Endothelial cell of umbilical vein (primary cell): ENCODE data around the gene TOR1AIP1. TPM values are rescaled to one million over a fixed set of nuclear protein-coding genes. Genes with fewer than 3 reads are reported as not detected.

Source experiments
- BruUV-seq: library from RNA; stranded (reverse); fragments of 400-500 nt; replicated peaks from 2 replicates; lab custom pipeline; 2021; lab: Mats Ljungman, UMichigan
- CTCF ChIA-PET: fragments of 300-600, 350-600 bp; sonication (Branson Sonifier 250); formaldehyde crosslinking; loops from one replicate; lab custom pipeline; 2021; ENCODE audit warnings: antibody characterized with exemption, inconsistent platforms; lab: Charles Lee
- POLR2A ChIA-PET: fragments of 300-600, 350-600 bp; sonication (Branson Sonifier 250); formaldehyde crosslinking; loops from one replicate; lab custom pipeline; 2021; ENCODE audit warnings: antibody characterized with exemption, inconsistent platforms; lab: Charles Lee
- DNase-seq: peaks from one replicate; pipeline ENCODE4 v3.0.0-alpha.2; 2011; ENCODE audit warnings: low read depth, low spot score
- FAIRE-seq: peaks from 2 replicates; lab custom pipeline; 2011; peaks lifted over from hg19 to GRCh38; lab: Jason Lieb, UNC
- H2AFZ ChIP-seq: 2 replicates; pipeline ENCODE4 v1.6.0; 2012; ENCODE audit warnings: low read depth, low read length, control low read depth, inconsistent platforms
- H3K27ac ChIP-seq: 2 replicates; pipeline ENCODE4 v1.5.1; 2011; ENCODE audit warnings: low read depth, mild to moderate bottlenecking, control low read depth, low read length, moderate library complexity; ENCODE audit not compliant: insufficient read depth
- H3K27me3 ChIP-seq, 2 experiments: 2 replicates each; pipeline versions ENCODE4 v1.6.0 to v1.6.1; 2011; ENCODE audit warnings: low read length in 2 of 2, mixed read lengths in 1 of 2; ENCODE audit not compliant: control insufficient read depth in 2 of 2, insufficient read depth in 2 of 2
- H3K36me3 ChIP-seq, 2 experiments: 2 replicates in 1 of 2; 3 replicates in 1 of 2; pipeline ENCODE4 v1.5.1; 2011; ENCODE audit warnings: low read length in 2 of 2, mild to moderate bottlenecking in 1 of 2, moderate library complexity in 1 of 2; ENCODE audit not compliant: control insufficient read depth in 2 of 2, insufficient read depth in 2 of 2; ENCODE audit errors: extremely low read depth in 1 of 2
- H3K4me1 ChIP-seq: 3 replicates; pipeline ENCODE4 v1.5.1; 2011; ENCODE audit warnings: mild to moderate bottlenecking, low read length; ENCODE audit not compliant: control insufficient read depth, insufficient read depth; ENCODE audit errors: extremely low read depth
- H3K4me2 ChIP-seq: 2 replicates; pipeline ENCODE4 v1.6.1; 2011; ENCODE audit warnings: low read length, control low read depth, mixed read lengths; ENCODE audit not compliant: insufficient read depth
- H3K4me3 ChIP-seq, 3 experiments: fragments of 200-600 bp in 1 of 3; sonication (generic), shearing (Covaris generic) in 1 of 3; replicated peaks in 1 of 3; 2 replicates each; pipeline ENCODE4 v1.5.1; 2011 to 2016; ENCODE audit warnings: control low read depth in 3 of 3, low read length in 3 of 3, mild to moderate bottlenecking in 2 of 3, inconsistent platforms in 1 of 3, low read depth in 1 of 3, moderate library complexity in 1 of 3; ENCODE audit not compliant: insufficient read depth in 1 of 3
- H3K79me2 ChIP-seq: 2 replicates; pipeline ENCODE4 v1.6.0; 2012; ENCODE audit warnings: low read length, inconsistent platforms; ENCODE audit not compliant: control insufficient read depth, insufficient read depth
- H3K9ac ChIP-seq: replicated peaks from 2 replicates; pipeline ENCODE3; 2011; ENCODE audit warnings: low read length, control low read depth; ENCODE audit not compliant: insufficient read depth; ENCODE audit errors: extremely low read depth
- H3K9me1 ChIP-seq: replicated peaks from 3 replicates; pipeline ENCODE4 v1.6.0; 2011; ENCODE audit warnings: mild to moderate bottlenecking, low read length; ENCODE audit not compliant: control insufficient read depth, insufficient read depth; ENCODE audit errors: extremely low read depth
- H3K9me3 ChIP-seq: replicated peaks from 2 replicates; pipeline ENCODE4 v1.5.1; 2012; ENCODE audit warnings: low read length, inconsistent platforms; ENCODE audit not compliant: control insufficient read depth, insufficient read depth
- H4K20me1 ChIP-seq: replicated peaks from 2 replicates; pipeline ENCODE3; 2011; ENCODE audit warnings: mild to moderate bottlenecking, low read length; ENCODE audit not compliant: control insufficient read depth, insufficient read depth; ENCODE audit errors: extremely low read depth
- CTCF ChIP-seq, 2 donors: IDR thresholded peaks; 1 replicate in 1 of 2; 2 replicates in 1 of 2; pipeline ENCODE4 v1.5.1; 2011; ENCODE audit warnings: low read length in 2 of 2, mild to moderate bottlenecking in 2 of 2, moderate library complexity in 2 of 2, control low read depth in 1 of 2, inconsistent platforms in 1 of 2, low read depth in 1 of 2; ENCODE audit not compliant: insufficient read depth in 1 of 2; ENCODE audit errors: extremely low read depth in 1 of 2
- EZH2 ChIP-seq: IDR thresholded peaks from 2 replicates; pipeline ENCODE4 v1.6.1; 2012; ENCODE audit warnings: borderline replicate concordance, low read depth, mild to moderate bottlenecking, moderate library complexity, low read length, inconsistent platforms; ENCODE audit not compliant: severe bottlenecking
- FOS ChIP-seq: IDR thresholded peaks from 2 replicates; pipeline ENCODE4 v1.6.1; 2011; ENCODE audit warnings: mild to moderate bottlenecking, low read length, moderate library complexity, borderline replicate concordance; ENCODE audit not compliant: insufficient read depth
- GATA2 ChIP-seq: IDR thresholded peaks from 2 replicates; pipeline ENCODE4 v1.7.0; 2011; ENCODE audit warnings: low read depth, mild to moderate bottlenecking, moderate library complexity, mixed read lengths, low read length; ENCODE audit not compliant: insufficient read length, insufficient read depth
- JUN ChIP-seq: IDR thresholded peaks from 2 replicates; pipeline ENCODE4 v1.6.1; 2011; ENCODE audit warnings: borderline replicate concordance, low read depth; ENCODE audit not compliant: insufficient read length, insufficient read depth
- MAX ChIP-seq: IDR thresholded peaks from 2 replicates; pipeline ENCODE4 v1.6.1; 2011; ENCODE audit not compliant: insufficient read depth, insufficient read length
- MYC ChIP-seq: IDR thresholded peaks from one replicate; pipeline ENCODE4 v1.6.1; 2011; ENCODE audit warnings: mild to moderate bottlenecking, low read depth, low read length
- POLR2A ChIP-seq: IDR thresholded peaks from 2 replicates; pipeline ENCODE4 v1.6.1; 2012; ENCODE audit warnings: low read depth, mild to moderate bottlenecking, control low read depth, low read length
- POLR2AphosphoS5 ChIP-seq: IDR thresholded peaks from 2 replicates; pipeline ENCODE4 v1.6.1; 2012; ENCODE audit warnings: low read depth, mild to moderate bottlenecking, control low read depth, low read length, moderate library complexity; ENCODE audit not compliant: insufficient read depth
- dilution Hi-C: fragments of 300-500 bp; cut with MboI; formaldehyde crosslinking; loops from one replicate; pipeline ENCODE4 v1.15.0; 2019; ENCODE audit warnings: low sequenced_read_pairs; ENCODE audit not compliant: extremely low pct_ligation_motif_present
- intact Hi-C: fragments of 100-400 bp; cut with micrococcal nuclease; formaldehyde crosslinking; loops from one replicate; pipeline ENCODE4 v1.10.0; 2022
- polyA plus RNA-seq, 4 experiments: library from polyadenylated mRNA; depleted of rRNA in 3 of 4; stranded (reverse) in 3 of 4; unstranded in 1 of 4; fragments of >200 nt; gene quantifications; 2 replicates each; pipeline versions ENCODE4 v1.2.1 to v1.2.3, GENCODE V29; 2011 to 2012; ENCODE audit warnings: missing spikeins in 1 of 4
- total RNA-seq: library from RNA; stranded (reverse); gene quantifications from 2 replicates; pipeline ENCODE4 v1.2.3, GENCODE V29; 2021

Gene TOR1AIP1
- total and polyA plus RNA-seq, 2 donors (not counting 3 experiments of a cell fraction or from before 2014, with no cell fraction given) = 12.0 to 28.8 TPM

- ChIA-PET CTCF (interaction anchor here (0.7 to 1.5 kb wide), 10 partner anchors 14 to 214 kb away, joined by 3 to 6 read pairs (median 4); no protein-coding TSS in a partner anchor), POLR2A (interaction anchor here (0.5 to 1.0 kb wide), 3 partner anchors 72 to 399 kb away, joined by 3 to 5 read pairs (median 4); partner anchors contain the start of gene QSOX1)
- FAIRE-seq = peak; percentile 99
- Histone ChIP-seq H3K4me3 (peak within 1 kb of the TSS; percentile 88 to 95 (median 95)), H4K20me1 (peaks cover 2% of the 10 kb centered on the region), H2AFZ (peak within 1 kb of the TSS; percentile 94), H3K27me3 (no peaks in the 10 kb centered on the region), H3K4me2 (peak within 1 kb of the TSS; percentile 98), H3K9ac (peak within 1 kb of the TSS; percentile 77), H3K9me1 (no peaks in the 10 kb centered on the region), H3K36me3 (no peaks in the 10 kb centered on the region), H3K4me1 (peaks cover 22% of the 10 kb centered on the region), H3K9me3 (no peaks in the 10 kb centered on the region), H3K27ac (peak within 1 kb of the TSS; percentile 55), H3K79me2 (peaks cover 37% of the 10 kb centered on the region)
- peak; percentile 99 for DNase-seq
- BruUV-seq = no TSS peak
- dilution Hi-C loops (no loop called here), intact Hi-C loops (loop anchor here (1.0 kb wide), 4 partner anchors 72 to 214 kb away; partner anchors contain the start of genes QSOX1 and TOR1AIP1)
- TF ChIP-seq POLR2A (peak; percentile 87), FOS (no peak), MAX (peak; percentile 34), EZH2 (no peak), JUN (no peak), CTCF (IDR thresholded peaks at IDR 0.05; ENCODE audit: extremely low read depth in 1 of 2, insufficient read depth in 1 of 2, low read depth in 1 of 2, low read length in 2 of 2) (no peak), POLR2AphosphoS5 (peak; percentile 80), MYC (peak; percentile 69), GATA2 (no peak)
Observed at GRCh38 chr1:179954493-179955286, 72.6 kb downstream of the TOR1AIP1 start, which contains the start of gene CEP350. Gene CEP350, plus strand, starts transcription at chr1:179954810. Its CDS starts 31,372 bp downstream, at chr1:179986182.
